Type B pancreatic cell (in vitro differentiated cells): ENCODE results near the gene GLIS1. TPM values are rescaled to one million over a fixed set of nuclear protein-coding genes. Genes with fewer than 3 reads are reported as not detected.

Experiments used
- DNase-seq: peaks from one replicate; pipeline ENCODE4 v3.0.0; 2021; ENCODE audit warnings: mixed read lengths; ENCODE audit not compliant: unreplicated experiment; ENCODE audit errors: extremely low spot score
- H3K27ac Mint-ChIP-seq: 2 replicates; pipeline ENCODE4 v1.8.0; 2021; ENCODE audit warnings: mild to moderate bottlenecking, mixed read lengths
- H3K27me3 Mint-ChIP-seq: 2 replicates; pipeline ENCODE4 v1.8.0; 2021; ENCODE audit warnings: mixed read lengths
- H3K36me3 Mint-ChIP-seq: 2 replicates; pipeline ENCODE4 v1.8.0; 2021; ENCODE audit warnings: mixed read lengths
- H3K4me1 Mint-ChIP-seq: one replicate; pipeline ENCODE4 v1.8.0; 2021; ENCODE audit warnings: mixed read lengths; ENCODE audit not compliant: unreplicated experiment
- H3K4me3 Mint-ChIP-seq: 2 replicates; pipeline ENCODE4 v1.8.0; 2021; ENCODE audit warnings: mild to moderate bottlenecking, mixed read lengths
- H3K9me3 Mint-ChIP-seq: 2 replicates; pipeline ENCODE4 v1.8.0; 2021; ENCODE audit warnings: mixed read lengths
- CTCF ChIP-seq: fragments of 200-600 bp; sonication (generic); conservative IDR thresholded peaks from 2 replicates; pipeline ENCODE4 v1.5.0; 2021; ENCODE audit warnings: antibody characterized with exemption, mild to moderate bottlenecking
- total RNA-seq: library from RNA; stranded (reverse); gene quantifications from 2 replicates; pipeline ENCODE4 v1.2.1, GENCODE V29; 2021; ENCODE audit warnings: low replicate concordance

The GLIS1 gene
- total RNA-seq, 1 donor from 2014 or later = 2.1 TPM

GRCh38 chr1:53539226-53539625 is 199.7 kb downstream of the GLIS1 start:
- Mint-ChIP-seq H3K27me3 (peaks cover 12% of the 10 kb centered on the region), H3K4me3 (no peak overlapping the region), H3K36me3 (no peaks in the 10 kb centered on the region), H3K9me3 (no peaks in the 10 kb centered on the region), H3K27ac (no peak overlapping the region), H3K4me1 (peaks cover 14% of the 10 kb centered on the region)
- TF ChIP-seq CTCF = no peak
- DNase-seq = no peak

GRCh38 chr1:53536606-53537005 is 202.4 kb downstream of the GLIS1 start:
- Mint-ChIP-seq H3K4me3 (no peak overlapping the region), H3K36me3 (no peaks in the 10 kb centered on the region), H3K27me3 (peaks cover 19% of the 10 kb centered on the region), H3K27ac (peak overlapping the region; percentile 26), H3K9me3 (no peaks in the 10 kb centered on the region), H3K4me1 (no peaks in the 10 kb centered on the region)
- no peak for TF ChIP-seq CTCF
- DNase-seq = no peak

DNA sequence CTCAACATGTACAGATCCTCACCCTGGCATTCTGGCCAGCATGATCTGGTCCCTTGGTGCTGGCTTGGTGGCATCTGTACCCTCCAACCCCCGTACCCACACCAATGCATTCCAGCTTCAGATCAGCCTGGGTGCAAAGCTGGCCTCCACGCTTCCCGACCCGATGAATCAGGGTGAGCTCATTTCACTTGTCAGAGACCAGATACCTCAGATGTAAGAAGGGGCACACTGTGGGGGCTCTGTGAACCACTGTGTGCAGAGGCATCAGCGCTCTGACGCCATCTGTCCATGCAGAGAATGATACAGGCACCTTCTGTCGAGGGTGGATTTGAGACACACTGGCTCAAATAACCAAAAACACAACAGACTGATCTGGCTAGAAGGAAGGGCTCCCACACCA is 203.1 kb downstream of the GLIS1 start:
- Mint-ChIP-seq H3K4me1 (no peaks in the 10 kb centered on the region), H3K27ac (no peak overlapping the region), H3K9me3 (no peaks in the 10 kb centered on the region), H3K4me3 (no peak overlapping the region), H3K36me3 (no peaks in the 10 kb centered on the region), H3K27me3 (peaks cover 19% of the 10 kb centered on the region)
- DNase-seq = no peak
- no peak for TF ChIP-seq CTCF

GRCh38 chr1:53535226-53535625 is 203.7 kb downstream of the GLIS1 start:
- DNase-seq = no peak
- Mint-ChIP-seq H3K4me3 (no peak overlapping the region), H3K36me3 (no peaks in the 10 kb centered on the region), H3K27me3 (peaks cover 19% of the 10 kb centered on the region), H3K27ac (no peak overlapping the region), H3K9me3 (no peaks in the 10 kb centered on the region), H3K4me1 (no peaks in the 10 kb centered on the region)
- no peak for TF ChIP-seq CTCF

- DNase-seq = no peak
- no peak for TF ChIP-seq CTCF
- no peaks in the 10 kb centered on the region for H3K4me1 Mint-ChIP-seq
- no peak overlapping the region for H3K27ac Mint-ChIP-seq
- H3K9me3 Mint-ChIP-seq = no peaks in the 10 kb centered on the region
- H3K27me3 Mint-ChIP-seq = peaks cover 19% of the 10 kb centered on the region
- no peak overlapping the region for H3K4me3 Mint-ChIP-seq
- no peaks in the 10 kb centered on the region for H3K36me3 Mint-ChIP-seq
Measured at GRCh38 chr1:53532912-53533311, 206.1 kb downstream of the GLIS1 start.

- DNase-seq = no peak
- Mint-ChIP-seq H3K36me3 (no peaks in the 10 kb centered on the region), H3K27me3 (peaks cover 19% of the 10 kb centered on the region), H3K4me1 (no peaks in the 10 kb centered on the region), H3K4me3 (no peak overlapping the region), H3K27ac (no peak overlapping the region), H3K9me3 (no peaks in the 10 kb centered on the region)
- no peak for TF ChIP-seq CTCF
Measured at GRCh38 chr1:53532377-53532776, 206.6 kb downstream of the GLIS1 start.
